AG09319 (cell line): Measurements from ENCODE around the gene WIPF2.

Experiments
- DNase-seq: peaks from one replicate; pipeline ENCODE4 v3.0.0-alpha.2; 2010; ENCODE audit warnings: low read depth; ENCODE audit errors: extremely low read depth
- CTCF ChIP-seq: IDR thresholded peaks from 2 replicates; pipeline ENCODE4 v1.5.1; 2011; ENCODE audit warnings: low read depth, mild to moderate bottlenecking, inconsistent platforms, low read length, moderate library complexity

WIPF2 gene

GRCh38 chr17:40317880-40318829 lies 99.1 kb downstream of the WIPF2 start:
- DNase-seq: peak; percentile 92
- TF ChIP-seq CTCF: no peak

- DNase-seq: no peak
These were observed 99.8 kb downstream of the WIPF2 start for GRCh38 chr17:40318830-40319391.

GRCh38 chr17:40319651-40320540 lies 100.8 kb downstream of the WIPF2 start:
- DNase-seq: no peak
- TF ChIP-seq CTCF: no peak

More at GRCh38 chr17:40318830-40319391, 99.8 kb downstream of the WIPF2 start:
- peak; percentile 24; the same call in 1 of the 2 replicates for TF ChIP-seq CTCF

- DNase-seq: no peak
- no peak for TF ChIP-seq CTCF
These were observed 101.8 kb downstream of the WIPF2 start for GRCh38 chr17:40320756-40321523.

GRCh38 chr17:40321524-40321929 lies 102.4 kb downstream of the WIPF2 start:
- no peak for TF ChIP-seq CTCF
- DNase-seq: no peak

- TF ChIP-seq CTCF: no peak
- DNase-seq: no peak
These were observed 102.9 kb downstream of the WIPF2 start for GRCh38 chr17:40321961-40322357.
